Measurements from ENCODE around the gene C10orf105.

Gene C10orf105

DNA sequence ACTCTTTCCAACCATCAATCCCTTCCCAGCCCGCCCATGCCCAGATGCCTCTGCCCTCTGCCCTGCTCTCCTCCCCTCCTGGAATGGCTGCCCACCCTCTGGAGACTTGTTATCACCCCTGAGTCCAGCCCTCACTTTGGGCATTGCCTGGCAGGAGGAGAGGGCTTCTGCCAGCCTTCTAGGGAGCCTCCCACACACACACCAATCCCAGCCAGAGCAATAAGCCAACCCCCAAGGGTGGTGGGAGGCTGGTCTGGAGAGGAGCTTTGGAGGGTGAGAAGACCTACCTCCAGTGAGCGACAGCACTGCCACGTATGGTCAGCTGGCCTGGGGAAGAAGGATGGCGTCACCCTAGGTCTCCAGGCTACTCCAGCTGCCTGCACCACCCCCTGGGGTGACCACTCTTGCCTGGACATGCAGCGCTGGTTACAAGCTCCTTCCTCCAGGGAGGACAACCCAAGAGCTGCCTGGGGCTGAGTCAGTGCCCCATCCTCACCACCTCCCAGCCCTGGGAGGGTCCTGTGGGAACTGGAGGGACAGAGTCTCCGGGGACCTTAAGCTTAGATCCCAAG lies 8.4 kb downstream of the C10orf105 start:
- DNase-seq (ENCODE audit: low read depth): no peak
- TF ChIP-seq, protein P1, sequence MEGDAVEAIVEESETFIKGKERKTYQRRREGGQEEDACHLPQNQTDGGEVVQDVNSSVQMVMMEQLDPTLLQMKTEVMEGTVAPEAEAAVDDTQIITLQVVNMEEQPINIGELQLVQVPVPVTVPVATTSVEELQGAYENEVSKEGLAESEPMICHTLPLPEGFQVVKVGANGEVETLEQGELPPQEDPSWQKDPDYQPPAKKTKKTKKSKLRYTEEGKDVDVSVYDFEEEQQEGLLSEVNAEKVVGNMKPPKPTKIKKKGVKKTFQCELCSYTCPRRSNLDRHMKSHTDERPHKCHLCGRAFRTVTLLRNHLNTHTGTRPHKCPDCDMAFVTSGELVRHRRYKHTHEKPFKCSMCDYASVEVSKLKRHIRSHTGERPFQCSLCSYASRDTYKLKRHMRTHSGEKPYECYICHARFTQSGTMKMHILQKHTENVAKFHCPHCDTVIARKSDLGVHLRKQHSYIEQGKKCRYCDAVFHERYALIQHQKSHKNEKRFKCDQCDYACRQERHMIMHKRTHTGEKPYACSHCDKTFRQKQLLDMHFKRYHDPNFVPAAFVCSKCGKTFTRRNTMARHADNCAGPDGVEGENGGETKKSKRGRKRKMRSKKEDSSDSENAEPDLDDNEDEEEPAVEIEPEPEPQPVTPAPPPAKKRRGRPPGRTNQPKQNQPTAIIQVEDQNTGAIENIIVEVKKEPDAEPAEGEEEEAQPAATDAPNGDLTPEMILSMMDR (conservative IDR thresholded peaks at IDR 0.05; ENCODE audit: low read length): no peak

DNA sequence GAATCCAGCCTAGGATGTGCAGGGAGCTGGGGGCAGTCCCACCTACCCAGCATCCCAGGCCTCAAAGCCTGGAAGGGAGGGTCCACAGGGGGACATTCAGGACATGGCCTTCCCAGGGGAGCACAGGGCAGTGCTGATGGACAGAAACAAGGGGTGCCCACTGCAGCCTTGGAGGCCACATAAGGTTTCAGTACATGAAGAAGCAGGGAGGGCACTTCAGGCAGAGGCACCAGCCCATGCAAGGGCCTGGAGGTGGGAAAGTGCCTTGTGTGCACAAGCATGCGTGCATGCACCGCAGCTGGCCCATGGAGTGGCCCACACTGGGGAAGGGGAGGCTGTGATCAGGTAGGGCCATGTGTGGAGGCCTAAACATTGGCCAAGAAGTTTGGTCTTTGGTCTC lies 9.1 kb downstream of the C10orf105 start:
- TF ChIP-seq, protein P1 (conservative IDR thresholded peaks at IDR 0.05; ENCODE audit: low read length): no peak
- H3K4me3 ChIP-seq (ENCODE audit: low read length): no peak overlapping the region
- no peak for DNase-seq (ENCODE audit: low read depth)

More for the DNA sequence above, 8.4 kb downstream of the C10orf105 start:
- H3K4me3 ChIP-seq (ENCODE audit: low read length): no peak overlapping the region

DNA sequence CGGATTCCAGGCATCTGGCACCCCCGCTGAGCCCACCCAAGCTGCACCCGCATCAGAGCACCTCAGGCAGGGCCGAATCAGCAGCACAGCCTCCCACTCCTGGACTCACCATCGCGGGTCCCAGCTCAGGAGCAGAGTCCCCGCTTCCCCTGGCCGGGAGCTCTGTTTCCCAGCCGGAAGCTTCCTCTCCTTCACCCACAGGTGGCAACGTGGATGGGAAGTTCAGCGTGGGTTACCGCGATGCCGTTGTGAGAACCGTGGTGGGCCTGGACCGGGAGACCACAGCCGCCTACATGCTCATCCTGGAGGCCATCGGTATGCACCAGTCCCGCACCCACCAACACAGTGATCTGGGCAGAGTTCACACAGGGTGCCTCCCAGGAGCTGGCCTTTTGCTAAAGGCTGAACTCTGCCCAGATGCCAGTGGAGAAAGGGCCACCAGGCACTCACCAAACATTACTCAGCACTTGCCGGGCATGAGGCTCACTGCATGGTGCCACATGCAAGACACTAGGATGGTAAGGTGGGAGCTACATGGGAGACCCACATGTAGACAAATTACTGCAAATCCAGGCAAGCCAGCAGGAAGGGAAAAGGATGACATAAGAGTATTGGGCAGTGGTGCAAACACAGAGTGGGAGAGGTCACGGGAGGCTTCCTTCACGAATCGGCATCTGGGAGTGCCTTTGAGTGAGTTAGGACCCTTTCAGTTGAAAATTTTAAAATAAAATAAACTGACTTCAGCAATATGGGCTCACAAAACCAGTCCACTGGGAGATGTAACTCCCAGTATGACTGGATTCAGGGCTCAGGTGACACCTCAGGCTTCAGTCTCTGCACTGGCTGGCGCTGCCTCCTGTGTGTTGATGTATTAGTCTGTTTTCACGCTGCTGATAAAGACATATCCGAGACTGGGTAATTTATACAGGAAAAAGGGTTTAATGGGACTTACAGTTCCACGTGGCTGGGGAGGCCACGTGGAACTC lies 10.4 kb downstream of the C10orf105 start:
- H3K4me3 ChIP-seq (ENCODE audit: low read length): no peak overlapping the region
- TF ChIP-seq, protein P1 (conservative IDR thresholded peaks at IDR 0.05; ENCODE audit: low read length): no peak
- no peak for DNase-seq (ENCODE audit: low read depth)

DNA sequence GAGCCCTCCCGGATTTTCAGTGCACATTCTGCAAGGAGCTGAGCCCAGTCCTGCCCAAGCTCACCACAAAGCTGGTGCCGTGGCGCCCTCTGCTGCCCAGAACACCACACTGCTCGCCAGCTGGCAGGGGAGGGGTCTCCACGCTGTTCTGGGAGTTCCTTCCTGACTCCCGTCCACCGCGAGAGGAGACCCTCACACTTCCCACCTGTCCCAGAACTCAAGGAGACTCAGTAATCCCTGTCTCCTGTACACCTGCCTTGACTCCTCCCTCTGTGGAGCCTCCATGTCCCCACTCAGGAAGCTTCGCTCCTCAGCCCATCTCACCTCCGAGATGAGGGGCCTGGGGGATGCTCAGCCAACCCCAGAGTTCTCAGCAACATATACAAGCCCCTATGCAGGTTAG lies 11.3 kb downstream of the C10orf105 start:
- TF ChIP-seq, protein P1 (conservative IDR thresholded peaks at IDR 0.05; ENCODE audit: low read length): peak; percentile 73
- no peak for DNase-seq (ENCODE audit: low read depth)
- no peak overlapping the region for H3K4me3 ChIP-seq (ENCODE audit: low read length)

DNA sequence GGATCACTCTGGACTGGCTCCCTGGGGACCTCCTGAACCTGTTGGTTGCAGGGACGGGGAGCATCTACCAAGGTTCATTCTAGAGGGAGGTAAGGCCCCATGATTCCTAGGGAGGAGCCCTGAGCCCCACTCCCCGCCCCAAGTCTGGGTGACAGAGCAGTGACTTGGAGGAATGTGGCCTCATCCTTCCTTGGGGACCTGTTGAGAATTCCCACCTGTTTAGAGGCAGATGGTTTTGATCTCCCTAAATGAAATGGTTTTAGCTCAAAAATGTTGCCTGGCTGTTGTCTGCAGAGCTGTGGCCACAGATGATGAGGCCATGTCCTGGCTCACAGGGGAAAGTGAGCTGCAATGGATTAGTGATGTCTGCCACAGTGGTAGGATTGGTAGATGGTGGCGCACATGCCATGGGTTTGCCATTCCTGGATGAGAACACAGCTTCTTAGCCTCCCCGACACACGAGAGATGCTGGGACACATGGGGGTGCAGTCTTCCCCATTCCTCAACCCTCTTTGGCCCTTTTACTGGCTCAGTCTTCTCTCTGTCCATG lies 12.3 kb downstream of the C10orf105 start:
- no peak for DNase-seq (ENCODE audit: low read depth)
- no peak overlapping the region for H3K4me3 ChIP-seq (ENCODE audit: low read length)
- TF ChIP-seq, protein P1 (conservative IDR thresholded peaks at IDR 0.05; ENCODE audit: low read length): no peak

DNA sequence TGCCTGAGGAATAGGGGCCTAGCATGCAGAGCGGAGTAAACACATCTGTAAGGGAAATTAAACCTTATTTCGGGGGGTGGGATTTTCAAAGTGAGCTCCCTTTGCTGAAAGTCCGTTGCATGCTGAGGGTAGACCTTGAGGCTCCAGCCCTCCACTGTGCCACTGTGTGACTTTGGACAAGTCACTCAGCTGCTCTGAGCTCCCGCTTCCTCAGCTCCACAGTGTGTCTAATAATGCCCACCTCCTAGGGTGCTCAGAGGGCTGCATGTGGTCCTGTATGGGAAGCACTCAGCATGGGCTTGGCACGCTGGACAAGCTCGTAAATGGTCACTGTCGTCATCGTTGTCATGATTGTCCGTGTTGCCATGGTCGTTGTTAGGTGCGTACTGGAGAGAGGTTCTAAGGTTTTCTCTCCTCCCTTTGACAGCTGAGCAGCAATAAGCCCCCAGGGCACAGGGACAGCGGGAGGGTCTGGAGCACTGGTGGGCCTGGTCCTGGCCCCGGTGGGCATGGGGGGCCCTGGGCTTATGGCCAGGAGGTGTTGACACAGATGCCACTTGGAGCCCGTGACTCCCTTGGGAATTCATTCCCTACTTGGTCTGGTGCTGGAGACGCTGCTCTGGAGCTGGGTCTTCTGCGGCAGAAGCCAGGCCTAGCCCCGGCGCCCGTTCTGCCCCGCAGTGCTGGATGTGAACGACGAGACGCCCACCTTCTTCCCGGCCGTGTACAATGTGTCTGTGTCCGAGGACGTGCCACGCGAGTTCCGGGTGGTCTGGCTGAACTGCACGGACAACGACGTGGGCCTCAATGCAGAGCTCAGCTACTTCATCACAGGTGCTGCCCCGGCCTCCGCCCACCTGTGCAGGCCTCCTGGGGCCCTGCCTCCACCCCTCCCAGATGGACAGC lies 13.1 kb downstream of the C10orf105 start:
- no peak for DNase-seq (ENCODE audit: low read depth)
- TF ChIP-seq, protein P1 (conservative IDR thresholded peaks at IDR 0.05; ENCODE audit: low read length): no peak
- no peak overlapping the region for H3K4me3 ChIP-seq (ENCODE audit: low read length)

All from AG10803 (cell line).